Left lung (tissue), 10 donors: Measurements from ENCODE around the gene RPL13. TPM values are rescaled to one million over a fixed set of nuclear protein-coding genes. Genes with fewer than 3 reads are reported as not detected.

ENCODE experiments used
- ATAC-seq: fragments of 200-7000 bp; cut with Tn5 transposase; one replicate; pipeline ENCODE4 v1.9.1; 2020; ENCODE audit warnings: moderate library complexity
- DNase-seq, 4 donors: peaks; one replicate each; pipeline ENCODE4 v3.0.0-alpha.2; 2013 to 2020
- H3K27ac ChIP-seq, 2 donors: fragments of 200-600 bp; sonication (generic) in 1 of 2; one replicate each; pipeline versions ENCODE4 v1.5.0 to v1.8.0; 2020 to 2021
- H3K27me3 ChIP-seq, 2 donors: fragments of 200-600 bp; sonication (generic) in 1 of 2; one replicate each; pipeline versions ENCODE4 v1.5.0 to v1.8.0; 2020 to 2021
- H3K36me3 ChIP-seq, 2 donors: fragments of 200-600 bp; sonication (generic) in 1 of 2; one replicate each; pipeline versions ENCODE4 v1.5.0 to v1.8.0; 2020 to 2021
- H3K4me1 ChIP-seq, 2 donors: fragments of 200-600 bp; one replicate each; pipeline ENCODE4 v1.8.0; 2021
- H3K4me3 ChIP-seq, 2 donors: fragments of 200-600 bp; sonication (generic) in 1 of 2; one replicate each; pipeline versions ENCODE4 v1.5.0 to v1.8.0; 2020 to 2021; ENCODE audit warnings: mild to moderate bottlenecking in 1 of 2
- H3K9me3 ChIP-seq, 2 donors: fragments of 200-600 bp; sonication (generic) in 1 of 2; one replicate each; pipeline versions ENCODE4 v1.5.0 to v1.8.0; 2020 to 2021
- CTCF ChIP-seq, 2 donors: fragments of 200-600 bp; sonication (generic) in 1 of 2; IDR thresholded peaks; one replicate each; pipeline versions ENCODE4 v1.5.0 to v1.8.0; 2021; ENCODE audit warnings: antibody characterized with exemption in 2 of 2
- intact Hi-C, 2 donors: fragments of 100-400 bp; cut with DNase I; formaldehyde crosslinking; loops; one replicate each; pipeline versions ENCODE4 v1.11.2 to v1.14.2; 2022
- polyA plus RNA-seq, 6 donors: library from polyadenylated mRNA; unstranded; fragments of 120-200 nt; gene quantifications; one replicate each; pipeline ENCODE4 v1.2.1, GENCODE V29; 2013; ENCODE audit not compliant: insufficient read length in 6 of 6
- total RNA-seq, 2 donors: library from RNA; stranded (reverse); fragmentation: NEBNext Ultra II Directional; extraction: Animal tissue kit (Norgen Biotek cat#: 25700); gene quantifications; one replicate each; pipeline ENCODE4 v1.2.1, GENCODE V29; 2021
- donor health status: DM: no; HTN: yes; CAD: no.
- donor health status: DM: no; HTN: no; CAD: no.

Gene RPL13
- total and polyA plus RNA-seq, 8 donors = 1,639 to 3,194 (median 2,418) TPM

- Histone ChIP-seq H3K27me3 (peaks cover 22 to 72% of the 10 kb centered on the region in 2 donors), H3K9me3 (no peaks in the 10 kb centered on the region), H3K36me3 (peaks cover 0 to 3% of the 10 kb centered on the region in 2 donors), H3K4me1 (peaks cover 7 to 19% of the 10 kb centered on the region in 2 donors), H3K4me3 (no peak overlapping the region), H3K27ac (no peak overlapping the region)
- DNase-seq (no peak), ATAC-seq (no peak)
- intact Hi-C loops = no loop called here
- TF ChIP-seq CTCF (IDR thresholded peaks at IDR 0.05) = no peak
These were observed 11.2 kb downstream of the RPL13 start for GRCh38 chr16:89571636-89572035.

DNA sequence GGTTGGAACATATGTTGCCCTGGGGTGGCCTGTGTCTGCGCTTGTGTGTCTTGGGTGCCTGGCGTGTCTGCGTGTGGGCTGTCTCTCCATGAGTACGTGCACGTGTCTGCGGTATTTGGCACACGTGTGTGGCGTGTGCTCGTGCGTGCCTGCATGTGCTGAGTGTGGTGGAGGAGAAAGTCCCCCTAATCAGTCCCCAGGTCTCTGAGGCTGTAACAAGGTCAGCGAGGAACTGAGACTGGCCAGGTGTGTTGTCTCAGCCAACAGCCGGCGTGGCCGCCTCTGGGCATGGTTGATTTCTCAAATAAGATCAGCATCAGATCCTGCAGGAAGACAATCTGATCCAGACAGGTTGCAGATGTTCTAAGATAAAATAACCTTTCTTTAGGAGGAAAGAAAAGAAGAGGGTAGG lies 11.6 kb downstream of the RPL13 start:
- no peak overlapping the region for H3K4me3 ChIP-seq
- no peak for TF ChIP-seq CTCF (IDR thresholded peaks at IDR 0.05)
- peaks cover 7 to 19% of the 10 kb centered on the region in 2 donors for H3K4me1 ChIP-seq
- no peak overlapping the region for H3K27ac ChIP-seq
- H3K36me3 ChIP-seq = peaks cover 0 to 3% of the 10 kb centered on the region in 2 donors
- no peaks in the 10 kb centered on the region for H3K9me3 ChIP-seq
- ATAC-seq = no peak
- peaks cover 26 to 76% of the 10 kb centered on the region in 2 donors for H3K27me3 ChIP-seq
- DNase-seq = peak in 1 of 4 donors; percentile 41
- intact Hi-C loops = no loop called here

GRCh38 chr16:89572485-89573205 lies 12.2 kb downstream of the RPL13 start:
- Histone ChIP-seq H3K36me3 (no peaks in the 10 kb centered on the region), H3K27ac (no peak overlapping the region), H3K4me3 (no peak overlapping the region), H3K9me3 (no peaks in the 10 kb centered on the region), H3K27me3 (peaks cover 26 to 82% of the 10 kb centered on the region in 2 donors), H3K4me1 (peaks cover 7 to 19% of the 10 kb centered on the region in 2 donors)
- TF ChIP-seq CTCF (IDR thresholded peaks at IDR 0.05) = no peak
- intact Hi-C loops = no loop called here
- ATAC-seq = no peak
- DNase-seq = no peak

DNA sequence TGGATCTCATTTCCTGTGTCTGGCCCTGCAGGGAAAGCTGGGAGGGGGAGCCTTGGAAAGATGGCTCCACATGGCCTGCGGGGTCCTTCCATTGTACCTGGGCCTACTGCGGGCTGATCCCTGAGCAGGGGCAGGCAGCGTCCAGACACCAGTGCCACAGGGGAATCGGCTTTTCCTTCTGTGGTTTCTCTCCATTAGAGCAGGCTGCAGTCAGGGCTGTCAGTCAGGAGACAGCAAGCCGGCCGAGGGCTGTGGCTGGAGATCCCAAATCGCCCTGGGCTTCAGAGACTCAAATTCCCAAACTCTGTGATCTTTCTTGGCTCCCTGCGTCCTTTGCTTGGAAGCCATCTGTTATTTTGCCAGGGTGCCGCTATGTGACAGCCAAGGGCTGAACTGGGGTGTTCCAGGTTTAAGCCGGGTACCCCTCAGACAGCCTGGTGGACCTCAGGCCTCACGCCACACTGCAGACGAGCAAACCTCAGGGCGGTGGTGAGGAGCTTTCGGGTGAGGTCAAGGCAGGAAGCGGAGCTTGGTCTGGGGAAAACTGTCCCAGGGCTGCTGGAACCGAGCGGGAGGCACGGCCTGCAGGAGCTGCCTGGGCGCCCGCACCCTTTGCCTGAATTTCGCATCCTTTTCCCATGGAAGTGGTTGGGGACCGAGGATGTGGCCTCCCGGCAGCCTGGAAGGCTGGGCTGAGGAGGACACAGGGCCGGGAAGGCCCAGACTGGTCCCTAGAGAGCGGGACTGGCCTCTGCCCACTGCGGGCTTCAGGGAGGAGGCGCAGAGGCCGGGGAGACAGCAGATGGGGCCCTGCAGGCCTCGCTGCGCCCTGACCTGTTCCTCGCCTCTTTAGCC lies 13.6 kb downstream of the RPL13 start:
- H3K36me3 ChIP-seq = no peaks in the 10 kb centered on the region
- DNase-seq = no peak
- no peak for ATAC-seq
- intact Hi-C loops = no loop called here
- H3K27me3 ChIP-seq = peaks cover 26 to 80% of the 10 kb centered on the region in 2 donors
- peaks cover 7 to 19% of the 10 kb centered on the region in 2 donors for H3K4me1 ChIP-seq
- no peak overlapping the region for H3K4me3 ChIP-seq
- no peak overlapping the region for H3K27ac ChIP-seq
- TF ChIP-seq CTCF (IDR thresholded peaks at IDR 0.05) = no peak
- H3K9me3 ChIP-seq = no peaks in the 10 kb centered on the region

- H3K27me3 ChIP-seq = peaks cover 26 to 72% of the 10 kb centered on the region in 2 donors
- no peak overlapping the region for H3K27ac ChIP-seq
- no peaks in the 10 kb centered on the region for H3K9me3 ChIP-seq
- peak; percentile 55 to 67 for TF ChIP-seq CTCF (IDR thresholded peaks at IDR 0.05)
- peak in 1 of 4 donors; percentile 37 for DNase-seq
- H3K4me3 ChIP-seq = peak overlapping the region in 1 of 2 donors; percentile 32
- H3K4me1 ChIP-seq = peaks cover 7 to 19% of the 10 kb centered on the region in 2 donors
- intact Hi-C loops = no loop called here
- ATAC-seq = peak; percentile 81
- H3K36me3 ChIP-seq = no peaks in the 10 kb centered on the region
These were observed 14.3 kb downstream of the RPL13 start for GRCh38 chr16:89574681-89575246.
